Stomach (tissue), 4 donors: ENCODE results near the gene GNLY.

Experiments
- CTCF ChIP-seq, 7 experiments: fragments of 450-650 bp in 4 of 7; fragments of 200-600 bp in 3 of 7; sonication (generic) in 3 of 7; IDR thresholded peaks; one replicate each; pipeline ENCODE4 v1.5.1; 2016 to 2019; ENCODE audit warnings: antibody characterized with exemption in 7 of 7, control low read depth in 2 of 7, mild to moderate bottlenecking in 1 of 7
- POLR2AphosphoS5 ChIP-seq, 3 donors: sonication (generic); formaldehyde crosslinking; IDR thresholded peaks; one replicate each; pipeline ENCODE4 v1.6.1; 2016; ENCODE audit warnings: antibody characterized with exemption in 3 of 3

- TF ChIP-seq CTCF (IDR thresholded peaks at IDR 0.05) = no peak
- TF ChIP-seq POLR2AphosphoS5 (IDR thresholded peaks at IDR 0.05) = no peak
Observed at GRCh38 chr2:85712336-85712735, 18.2 kb downstream of the GNLY start.
